SK-N-SH (cell line): Measurements from ENCODE around the gene AP3S1. TPM values are rescaled to one million over a fixed set of nuclear protein-coding genes. Genes with fewer than 3 reads are reported as not detected.

Experiments
- CTCF ChIA-PET: fragments of 300-600, 350-600 bp; formaldehyde crosslinking; extraction: SDS; loops from one replicate; lab custom pipeline; 2021; lab: Yijun Ruan, JAX
- POLR2A ChIA-PET: fragments of 350-600 bp; sonication (Branson Sonifier 250); formaldehyde crosslinking; extraction: SDS; loops from one replicate; lab custom pipeline; 2020; ENCODE audit warnings: antibody characterized with exemption, inconsistent platforms; lab: Yijun Ruan, JAX
- DNase-seq: peaks from one replicate; pipeline ENCODE4 v3.0.0; 2012
- H2AFZ ChIP-seq: fragments of 200-600 bp; sonication (generic); 2 replicates; pipeline ENCODE4 v1.8.1; 2016; ENCODE audit warnings: antibody characterized with exemption, mild to moderate bottlenecking, low read depth
- H3F3A ChIP-seq: fragments of 200-600 bp; sonication (generic); replicated peaks from 2 replicates; pipeline ENCODE3; 2016; ENCODE audit warnings: antibody characterized with exemption, mild to moderate bottlenecking; ENCODE audit not compliant: insufficient read depth
- H3K27ac ChIP-seq, 2 experiments: fragments of 200-500 bp in 1 of 2; fragments of 200-600 bp in 1 of 2; sonication (Bioruptor generic) in 1 of 2; sonication (generic), shearing (Covaris generic) in 1 of 2; 2 replicates each; pipeline versions ENCODE4 v1.5.1 to v1.6.1; 2014 to 2016; ENCODE audit warnings: low read depth in 2 of 2, inconsistent platforms in 1 of 2, low read length in 1 of 2, mild to moderate bottlenecking in 1 of 2, mixed read lengths in 1 of 2
- H3K27me3 ChIP-seq: fragments of 200-600 bp; sonication (generic), shearing (Covaris generic); 2 replicates; pipeline ENCODE4 v1.6.1; 2016; ENCODE audit warnings: mixed run types; ENCODE audit not compliant: insufficient read depth
- H3K36me3 ChIP-seq, 2 experiments: fragments of 200-500 bp in 1 of 2; fragments of 200-600 bp in 1 of 2; sonication (Bioruptor generic) in 1 of 2; sonication (generic) in 1 of 2; replicated peaks in 1 of 2; 2 replicates each; pipeline versions ENCODE3 to v1.5.1; 2014 to 2016; ENCODE audit warnings: low read length in 1 of 2, mild to moderate bottlenecking in 1 of 2; ENCODE audit not compliant: insufficient read depth in 2 of 2, control insufficient read depth in 1 of 2
- H3K4me1 ChIP-seq, 2 experiments: fragments of 200-500 bp in 1 of 2; fragments of 200-600 bp in 1 of 2; sonication (Bioruptor generic) in 1 of 2; sonication (generic), shearing (Covaris generic) in 1 of 2; 2 replicates each; pipeline versions ENCODE4 v1.5.1 to v1.6.1; 2014 to 2016; ENCODE audit warnings: low read depth in 1 of 2, low read length in 1 of 2, mixed run types in 1 of 2; ENCODE audit not compliant: insufficient read depth in 2 of 2, control insufficient read depth in 1 of 2
- H3K4me2 ChIP-seq: fragments of 200-600 bp; sonication (generic), shearing (Covaris generic); 2 replicates; pipeline ENCODE4 v1.6.1; 2017; ENCODE audit warnings: mixed run types
- H3K4me3 ChIP-seq, 2 experiments: fragments of 200-500 bp in 1 of 2; fragments of 200-600 bp in 1 of 2; sonication (Bioruptor generic) in 1 of 2; sonication (generic), shearing (Covaris generic) in 1 of 2; 2 replicates each; pipeline versions ENCODE4 v1.5.1 to v1.8.1; 2014 to 2016; ENCODE audit warnings: low read depth in 2 of 2, inconsistent platforms in 1 of 2, low read length in 1 of 2, mild to moderate bottlenecking in 1 of 2, mixed read lengths in 1 of 2, moderate library complexity in 1 of 2
- H3K79me2 ChIP-seq: fragments of 200-600 bp; sonication (generic); 2 replicates; pipeline ENCODE4 v1.8.1; 2017; ENCODE audit warnings: mild to moderate bottlenecking; ENCODE audit not compliant: insufficient read depth
- H3K9ac ChIP-seq: fragments of 200-600 bp; sonication (generic); 2 replicates; pipeline ENCODE4 v1.6.1; 2017; ENCODE audit warnings: mixed run types
- H3K9me2 ChIP-seq: fragments of 200-600 bp; sonication (generic); 2 replicates; pipeline ENCODE4 v1.6.1; 2017; ENCODE audit warnings: mixed run types
- H3K9me3 ChIP-seq: fragments of 200-600 bp; sonication (generic); 2 replicates; pipeline ENCODE4 v1.6.1; 2017; ENCODE audit warnings: mixed run types, mild to moderate bottlenecking, moderate library complexity
- H4K20me1 ChIP-seq: fragments of 200-600 bp; sonication (generic); 2 replicates; pipeline ENCODE4 v1.6.1; 2017; ENCODE audit warnings: mild to moderate bottlenecking, mixed run types; ENCODE audit not compliant: insufficient read depth
- CTCF ChIP-seq: fragments of 200-600 bp; sonication (generic); IDR thresholded peaks from 2 replicates; pipeline ENCODE4 v1.6.1; 2017; ENCODE audit warnings: antibody characterized with exemption, mild to moderate bottlenecking, moderate library complexity
- FOSL2 ChIP-seq: IDR thresholded peaks from 2 replicates; pipeline ENCODE4 v1.4.0; 2012; ENCODE audit warnings: low read depth, mild to moderate bottlenecking, moderate library complexity, borderline replicate concordance
- FOXM1 ChIP-seq: IDR thresholded peaks from 2 replicates; pipeline ENCODE4 v1.4.0; 2012; ENCODE audit warnings: low read depth, mild to moderate bottlenecking
- GATA2 ChIP-seq: sonication (generic); formaldehyde crosslinking; IDR thresholded peaks from 2 replicates; pipeline ENCODE4 v1.5.0; 2020; ENCODE audit warnings: mild to moderate bottlenecking, missing genetic modification reagents
- IRF3 ChIP-seq: fragments of 150-350 bp; IDR thresholded peaks from 2 replicates; pipeline ENCODE4 v1.6.1; 2016; ENCODE audit warnings: mild to moderate bottlenecking, low read depth, low read length
- JUND ChIP-seq: IDR thresholded peaks from 2 replicates; pipeline ENCODE4 v1.4.0; 2012
- MAX ChIP-seq: IDR thresholded peaks from 2 replicates; pipeline ENCODE4 v1.4.0; 2012; ENCODE audit warnings: low read depth
- MEF2A ChIP-seq: IDR thresholded peaks from 2 replicates; pipeline ENCODE4 v1.4.0; 2012; ENCODE audit warnings: low read depth, borderline replicate concordance
- NRF1 ChIP-seq: IDR thresholded peaks from 2 replicates; pipeline ENCODE4 v1.6.1; 2012; ENCODE audit warnings: low read depth, mild to moderate bottlenecking, low read length
- POLR2AphosphoS5 ChIP-seq: IDR thresholded peaks from 2 replicates; pipeline ENCODE4 v1.6.1; 2012; ENCODE audit warnings: low read depth, low read length
- RAD21 ChIP-seq: IDR thresholded peaks from 2 replicates; pipeline ENCODE4 v1.6.1; 2012; ENCODE audit warnings: mild to moderate bottlenecking, low read length
- RCOR1 ChIP-seq: fragments of 150-350 bp; IDR thresholded peaks from 2 replicates; pipeline ENCODE4 v1.6.1; 2017; ENCODE audit warnings: antibody characterized with exemption, low read length
- RFX5 ChIP-seq: IDR thresholded peaks from 2 replicates; pipeline ENCODE4 v1.6.1; 2012; ENCODE audit warnings: mild to moderate bottlenecking, improper control_type of control experiment, low read length
- SMC3 ChIP-seq: IDR thresholded peaks from 2 replicates; pipeline ENCODE4 v1.6.1; 2012; ENCODE audit warnings: low read depth, low read length, improper control_type of control experiment
- TAF1 ChIP-seq: IDR thresholded peaks from 2 replicates; pipeline ENCODE4 v1.6.1; 2012; ENCODE audit warnings: low read depth, mild to moderate bottlenecking, low read length, moderate library complexity, borderline replicate concordance
- USF1 ChIP-seq: IDR thresholded peaks from 2 replicates; pipeline ENCODE4 v1.4.0; 2012; ENCODE audit warnings: low read depth, borderline replicate concordance
- USF2 ChIP-seq: fragments of 150-350 bp; IDR thresholded peaks from 2 replicates; pipeline ENCODE4 v1.6.1; 2017; ENCODE audit warnings: antibody characterized with exemption, low read length, low read depth, borderline replicate concordance
- WGBS: methylation state at CpG from one replicate; pipeline ENCODE4 v1.1.6; 2017; ENCODE audit warnings: low lambda C conversion rate; 5-methylcytosine and 5-hydroxymethylcytosine counted together
- polyA plus RNA-seq, 3 experiments: library from polyadenylated mRNA; depleted of rRNA; stranded (reverse); fragments of >200 nt; gene quantifications; 2 replicates each; pipeline ENCODE4 v1.2.3, GENCODE V29; 2012

Gene AP3S1
- polyA plus RNA-seq, 1 of the 3 experiments (the other 2 are of a cell fraction) = 21.6 TPM

GRCh38 chr5:115840873-115841272, 862 bp upstream of the AP3S1 start:
- H2AFZ ChIP-seq = peak overlapping the region; percentile 95; the same call in 1 of the 2 replicates
- H3F3A ChIP-seq = peaks cover 9% of the 10 kb centered on the region
- DNase-seq = peak; percentile 19
- ChIA-PET CTCF (interaction anchor here (1.4 to 3.5 kb wide), 4 partner anchors 9 to 227 kb away, joined by 4 to 31 read pairs (median 6); no protein-coding TSS in a partner anchor), POLR2A (no interaction called here)
- H3K9ac ChIP-seq = peak overlapping the region; percentile 90
- H3K27ac ChIP-seq = peak overlapping the region; percentile 95 to 96
- peaks cover 21 to 24% of the 10 kb centered on the region in 2 experiments for H3K36me3 ChIP-seq
- peaks cover 9 to 21% of the 10 kb centered on the region in 2 experiments; a peak in 3 of 4 replicates for H3K4me1 ChIP-seq
- peaks cover 91% of the 10 kb centered on the region for H3K79me2 ChIP-seq
- H3K9me2 ChIP-seq = no peaks in the 10 kb centered on the region
- H4K20me1 ChIP-seq = peaks cover 47% of the 10 kb centered on the region
- H3K4me2 ChIP-seq = peak overlapping the region; percentile 88
- H3K9me3 ChIP-seq = no peaks in the 10 kb centered on the region
- TF ChIP-seq FOXM1 = no peak
- TF ChIP-seq GATA2 (CRISPR knock-in tag) = no peak
- TF ChIP-seq TAF1 = no peak
- no peak for TF ChIP-seq RAD21
- TF ChIP-seq USF2 = no peak
- TF ChIP-seq CTCF = no peak
- TF ChIP-seq MAX = no peak
- no peak for TF ChIP-seq RCOR1
- TF ChIP-seq IRF3 = no peak
- TF ChIP-seq JUND = no peak
- no peak for TF ChIP-seq MEF2A
- no peak for TF ChIP-seq POLR2AphosphoS5
- no peak for TF ChIP-seq NRF1
- TF ChIP-seq USF1 = no peak
- TF ChIP-seq SMC3 = no peak
- no peak for TF ChIP-seq FOSL2
- no peak for TF ChIP-seq RFX5
- H3K4me3 ChIP-seq = peak overlapping the region; percentile 87 to 89
- no peaks in the 10 kb centered on the region for H3K27me3 ChIP-seq
- 0% methylated on average over 5 of the region's 5 CpGs for WGBS
